Measurements from ENCODE around the gene RNFT2. TPM values are rescaled to one million over a fixed set of nuclear protein-coding genes. Genes with fewer than 3 reads are reported as not detected.

Gene RNFT2
- total RNA-seq, 2 experiments from 2014 or later: 4.9 to 6.0 TPM

- H3K27me3 ChIP-seq (ENCODE audit: control insufficient read depth in 1 of 2, insufficient read depth in 2 of 2, low read length in 2 of 2): peaks cover 6% of the 10 kb centered on the region in 2 experiments
- peaks cover 44% of the 10 kb centered on the region for H3K27me3 Mint-ChIP-seq
- H3K27ac Mint-ChIP-seq: no peak overlapping the region
- H3K36me3 Mint-ChIP-seq (ENCODE audit: low read depth): no peaks in the 10 kb centered on the region
- H3K36me3 ChIP-seq (ENCODE audit: insufficient read depth, low read length): no peaks in the 10 kb centered on the region
- no peaks in the 10 kb centered on the region for H3K9me3 Mint-ChIP-seq
- H3K27ac ChIP-seq (ENCODE audit: low read depth in 1 of 2, low read length in 2 of 2): no peak overlapping the region
- intact Hi-C loops (cut with DNase I, micrococcal nuclease): no loop called here
- POLR2A ChIA-PET: no interaction called here
- H3K4me3 ChIP-seq (ENCODE audit: low read length): no peak overlapping the region
- no peaks in the 10 kb centered on the region for H3K4me1 ChIP-seq (ENCODE audit: insufficient read depth, low read length)
- H3K9me3 ChIP-seq (ENCODE audit: control insufficient read depth in 1 of 2, insufficient read depth in 1 of 2, low read length in 2 of 2): peaks cover 0 to 13% of the 10 kb centered on the region in 2 experiments
- no peak for ATAC-seq (ENCODE audit: poor library complexity)
- no peak for DNase-seq
- no peak overlapping the region for H3K4me3 Mint-ChIP-seq
- H3K4me1 Mint-ChIP-seq (ENCODE audit: low read depth): no peaks in the 10 kb centered on the region
- no peak for TF ChIP-seq CTCF (IDR thresholded peaks at IDR 0.05)
- CTCF ChIA-PET: no interaction called here
These were observed 117.8 kb downstream of the RNFT2 start for GRCh38 chr12:116855744-116856470.

GRCh38 chr12:116856729-116857128 lies 118.6 kb downstream of the RNFT2 start:
- Mint-ChIP-seq H3K4me1 (ENCODE audit: low read depth) (no peaks in the 10 kb centered on the region), H3K27me3 (peaks cover 46% of the 10 kb centered on the region), H3K36me3 (ENCODE audit: low read depth) (no peaks in the 10 kb centered on the region), H3K27ac (no peak overlapping the region), H3K9me3 (no peaks in the 10 kb centered on the region), H3K4me3 (no peak overlapping the region)
- Histone ChIP-seq H3K4me3 (ENCODE audit: low read length) (no peak overlapping the region), H3K4me1 (ENCODE audit: insufficient read depth, low read length) (peaks cover 4% of the 10 kb centered on the region), H3K27ac (ENCODE audit: low read depth in 1 of 2, low read length in 2 of 2) (no peak overlapping the region), H3K27me3 (ENCODE audit: control insufficient read depth in 1 of 2, insufficient read depth in 2 of 2, low read length in 2 of 2) (peaks cover 6% of the 10 kb centered on the region in 2 experiments), H3K36me3 (ENCODE audit: insufficient read depth, low read length) (no peaks in the 10 kb centered on the region), H3K9me3 (ENCODE audit: control insufficient read depth in 1 of 2, insufficient read depth in 1 of 2, low read length in 2 of 2) (peaks cover 0 to 13% of the 10 kb centered on the region in 2 experiments)
- intact Hi-C loops (cut with DNase I, micrococcal nuclease): no loop called here
- POLR2A ChIA-PET: no interaction called here
- CTCF ChIA-PET: no interaction called here
- DNase-seq (no peak), ATAC-seq (ENCODE audit: poor library complexity) (no peak)
- TF ChIP-seq CTCF (IDR thresholded peaks at IDR 0.05): no peak

- Mint-ChIP-seq H3K36me3 (ENCODE audit: low read depth) (no peaks in the 10 kb centered on the region), H3K27me3 (peaks cover 51% of the 10 kb centered on the region), H3K27ac (no peak overlapping the region), H3K9me3 (peaks cover 3% of the 10 kb centered on the region), H3K4me1 (ENCODE audit: low read depth) (no peaks in the 10 kb centered on the region), H3K4me3 (no peak overlapping the region)
- no peak overlapping the region for H3K27ac ChIP-seq (ENCODE audit: low read depth in 1 of 2, low read length in 2 of 2)
- POLR2A ChIA-PET: no interaction called here
- peaks cover 4% of the 10 kb centered on the region for H3K4me1 ChIP-seq (ENCODE audit: insufficient read depth, low read length)
- peaks cover 3 to 6% of the 10 kb centered on the region in 2 experiments for H3K27me3 ChIP-seq (ENCODE audit: control insufficient read depth in 1 of 2, insufficient read depth in 2 of 2, low read length in 2 of 2)
- no peak for TF ChIP-seq CTCF (IDR thresholded peaks at IDR 0.05)
- H3K9me3 ChIP-seq (ENCODE audit: control insufficient read depth in 1 of 2, insufficient read depth in 1 of 2, low read length in 2 of 2): peaks cover 0 to 13% of the 10 kb centered on the region in 2 experiments
- DNase-seq (no peak), ATAC-seq (ENCODE audit: poor library complexity) (no peak)
- intact Hi-C loops (cut with DNase I, micrococcal nuclease): no loop called here
- H3K4me3 ChIP-seq (ENCODE audit: low read length): no peak overlapping the region
- no peaks in the 10 kb centered on the region for H3K36me3 ChIP-seq (ENCODE audit: insufficient read depth, low read length)
- CTCF ChIA-PET: no interaction called here
These were observed 121.0 kb downstream of the RNFT2 start for GRCh38 chr12:116859079-116859478.

Data from CD4-positive, alpha-beta T cell (primary cell).